B cell (primary cell): ENCODE data around the gene LYRM2. TPM values are rescaled to one million over a fixed set of nuclear protein-coding genes. Genes with fewer than 3 reads are reported as not detected.

Experiments used
- ATAC-seq: fragments of 200-7000 bp; cut with Tn5 transposase; one replicate; pipeline ENCODE4 v1.10.0; 2021; ENCODE audit warnings: low read depth, mild to moderate bottlenecking, moderate number of reproducible peaks, moderate library complexity
- CTCF ChIA-PET: fragments of 350-600 bp; sonication (Branson Sonifier 250); formaldehyde crosslinking; loops from one replicate; lab custom pipeline; 2021; ENCODE audit warnings: antibody characterized with exemption, inconsistent platforms; lab: Charles Lee
- POLR2A ChIA-PET: fragments of 350-600 bp; sonication (Branson Sonifier 250); formaldehyde crosslinking; loops from one replicate; lab custom pipeline; 2021; ENCODE audit warnings: antibody characterized with exemption; lab: Charles Lee
- DNase-seq: peaks from one replicate; pipeline ENCODE4 v3.0.0; 2013
- H2AFZ ChIP-seq: 2 replicates; pipeline ENCODE4 v1.6.1; 2012; ENCODE audit warnings: mild to moderate bottlenecking, low read depth, low read length; ENCODE audit not compliant: insufficient read depth, poor library complexity, severe bottlenecking
- H3K27ac ChIP-seq, 2 donors: 1 replicate in 1 of 2; 2 replicates in 1 of 2; pipeline ENCODE4 v1.5.1; 2012 to 2013; ENCODE audit warnings: low read length in 2 of 2, mild to moderate bottlenecking in 2 of 2, moderate library complexity in 1 of 2
- H3K27me3 ChIP-seq, 4 experiments: fragments of 200-600 bp in 1 of 4; sonication (generic) in 1 of 4; replicated peaks in 1 of 4; 1 replicate in 2 of 4; 2 replicates in 2 of 4; pipeline versions ENCODE4 v1.6.1 to v1.7.0; 2013 to 2016; ENCODE audit warnings: low read length in 3 of 4, mild to moderate bottlenecking in 2 of 4, mixed read lengths in 1 of 4, moderate library complexity in 1 of 4; ENCODE audit not compliant: insufficient read depth in 4 of 4, control insufficient read depth in 3 of 4; ENCODE audit errors: control extremely low read depth in 1 of 4
- H3K36me3 ChIP-seq, 2 experiments: replicated peaks in 1 of 2; 1 replicate in 1 of 2; 2 replicates in 1 of 2; pipeline versions ENCODE4 v1.6.1 to v1.7.1; 2013; ENCODE audit warnings: low read length in 1 of 2; ENCODE audit not compliant: insufficient read depth in 2 of 2, control insufficient read depth in 1 of 2; ENCODE audit errors: control extremely low read depth in 1 of 2, extremely low read depth in 1 of 2
- H3K4me1 ChIP-seq, 2 donors: fragments of 200-600 bp in 1 of 2; sonication (generic) in 1 of 2; 1 replicate in 1 of 2; 2 replicates in 1 of 2; pipeline versions ENCODE4 v1.5.1 to v1.6.1; 2013 to 2017; ENCODE audit warnings: low read length in 2 of 2; ENCODE audit not compliant: control insufficient read depth in 2 of 2, insufficient read depth in 2 of 2
- H3K4me2 ChIP-seq: replicated peaks from 2 replicates; pipeline ENCODE3; 2012; ENCODE audit warnings: mild to moderate bottlenecking, low read depth, low read length; ENCODE audit not compliant: poor library complexity, severe bottlenecking
- H3K4me3 ChIP-seq, 5 experiments: fragments of 200-600 bp in 1 of 5; sonication (generic) in 1 of 5; 1 replicate in 3 of 5; 2 replicates in 2 of 5; pipeline versions ENCODE4 v1.5.1 to v1.7.0; 2011 to 2016; ENCODE audit warnings: low read length in 4 of 5, mild to moderate bottlenecking in 4 of 5, low read depth in 2 of 5, control low read depth in 1 of 5, moderate library complexity in 1 of 5; ENCODE audit not compliant: insufficient read depth in 1 of 5; ENCODE audit errors: control extremely low read depth in 1 of 5, extremely low read depth in 1 of 5
- H3K79me2 ChIP-seq: fragments of 200-600 bp; sonication (generic); one replicate; pipeline ENCODE4 v1.6.0; 2016; ENCODE audit warnings: low read length; ENCODE audit not compliant: control insufficient read depth, insufficient read depth
- H3K9ac ChIP-seq: fragments of 200-600 bp; sonication (generic); 2 replicates; pipeline ENCODE4 v1.6.1; 2017; ENCODE audit warnings: mild to moderate bottlenecking, low read length, moderate library complexity
- H3K9me3 ChIP-seq, 3 donors: one replicate each; pipeline versions ENCODE4 v1.6.1 to v1.7.1; 2013; ENCODE audit warnings: low read length in 2 of 3; ENCODE audit not compliant: control insufficient read depth in 2 of 3, insufficient read depth in 1 of 3; ENCODE audit errors: control extremely low read depth in 1 of 3
- H4K20me1 ChIP-seq: 2 replicates; pipeline ENCODE4 v1.6.0; 2012; ENCODE audit warnings: mild to moderate bottlenecking, low read length; ENCODE audit not compliant: insufficient read depth, control insufficient read depth, poor library complexity, severe bottlenecking
- H3K27ac Mint-ChIP-seq: one replicate; pipeline ENCODE4 v1.8.0; 2021; ENCODE audit warnings: mixed read lengths
- H3K27me3 Mint-ChIP-seq: one replicate; pipeline ENCODE4 v1.8.0; 2021; ENCODE audit warnings: mixed read lengths
- H3K4me1 Mint-ChIP-seq: one replicate; pipeline ENCODE4 v1.8.0; 2021; ENCODE audit warnings: mixed read lengths
- H3K4me3 Mint-ChIP-seq: one replicate; pipeline ENCODE4 v1.8.0; 2021; ENCODE audit warnings: mixed read lengths
- H3K9me3 Mint-ChIP-seq: one replicate; pipeline ENCODE4 v1.8.0; 2022; ENCODE audit warnings: mixed read lengths; ENCODE audit not compliant: insufficient read depth
- CTCF ChIP-seq: fragments of 200-600 bp; IDR thresholded peaks from one replicate; pipeline ENCODE4 v1.8.0; 2022; ENCODE audit warnings: antibody characterized with exemption, mild to moderate bottlenecking
- EZH2 ChIP-seq: IDR thresholded peaks from 2 replicates; pipeline ENCODE4 v1.6.1; 2012; ENCODE audit warnings: borderline replicate concordance, low read depth, mild to moderate bottlenecking, moderate library complexity, low read length; ENCODE audit not compliant: insufficient read depth, poor library complexity, severe bottlenecking
- WGBS: methylation state at CpG from one replicate; pipeline ENCODE4 v1.1.5; 2013; ENCODE audit warnings: missing lambda C conversion rate; ENCODE audit not compliant: insufficient coverage; 5-methylcytosine and 5-hydroxymethylcytosine counted together
- intact Hi-C: fragments of 100-400 bp; cut with micrococcal nuclease; formaldehyde crosslinking; loops from one replicate; pipeline ENCODE4 v1.10.0; 2022
- polyA plus RNA-seq: library from polyadenylated mRNA; depleted of rRNA; stranded (reverse); fragments of >200 nt; gene quantifications from 2 replicates; pipeline ENCODE4 v1.2.3, GENCODE V29; 2012
- total RNA-seq, 2 donors: library from RNA; stranded (reverse); fragments of 120-200 nt in 1 of 2; gene quantifications; 1 replicate in 1 of 2; 2 replicates in 1 of 2; pipeline versions ENCODE4 v1.2.3 to v1.2.4, GENCODE V29; 2013 to 2022

The LYRM2 gene
- total and polyA plus RNA-seq, 2 donors (not counting 1 experiment from before 2014, with no cell fraction given): 17.6 to 33.7 TPM

GRCh38 chr6:89655122-89655521 lies 16.6 kb upstream of the LYRM2 start:
- Histone ChIP-seq H3K9ac (no peak overlapping the region), H3K27me3 (no peaks in the 10 kb centered on the region), H2AFZ (no peak overlapping the region), H3K9me3 (no peaks in the 10 kb centered on the region), H3K79me2 (no peaks in the 10 kb centered on the region), H3K27ac (no peak overlapping the region), H3K4me3 (no peak overlapping the region), H3K4me2 (no peak overlapping the region), H3K36me3 (peaks cover 10 to 61% of the 10 kb centered on the region in 2 experiments), H4K20me1 (no peaks in the 10 kb centered on the region), H3K4me1 (no peaks in the 10 kb centered on the region)
- no peaks in the 10 kb centered on the region for H3K4me1 Mint-ChIP-seq
- TF ChIP-seq EZH2: no peak
- no peak for TF ChIP-seq CTCF
- H3K27ac Mint-ChIP-seq: no peak overlapping the region
- no peaks in the 10 kb centered on the region for H3K9me3 Mint-ChIP-seq
- ChIA-PET POLR2A (no interaction called here), CTCF (interaction anchor here (0.7 kb wide), 1 partner anchor 631 kb away, joined by 3 read pairs; no protein-coding TSS in a partner anchor)
- H3K27me3 Mint-ChIP-seq: no peaks in the 10 kb centered on the region
- intact Hi-C loops: no loop called here
- no peak for DNase-seq
- WGBS: no CpG with 5 or more reads among the region's 2 CpGs
- ATAC-seq: no peak
- H3K4me3 Mint-ChIP-seq: no peak overlapping the region

- H3K79me2 ChIP-seq: no peaks in the 10 kb centered on the region
- CTCF ChIA-PET: no interaction called here
- no peak overlapping the region for H3K27ac ChIP-seq
- no peaks in the 10 kb centered on the region for H3K9me3 Mint-ChIP-seq
- H3K9ac ChIP-seq: no peak overlapping the region
- TF ChIP-seq CTCF (no peak), EZH2 (no peak)
- no peaks in the 10 kb centered on the region for H3K27me3 Mint-ChIP-seq
- H3K4me2 ChIP-seq: no peak overlapping the region
- intact Hi-C loops: no loop called here
- DNase-seq (no peak), ATAC-seq (no peak)
- no peaks in the 10 kb centered on the region for H3K27me3 ChIP-seq
- WGBS: 100% methylated on average over 8 of the region's 8 CpGs
- no peak overlapping the region for H3K4me3 Mint-ChIP-seq
- H3K4me3 ChIP-seq: no peak overlapping the region
- H3K9me3 ChIP-seq: no peaks in the 10 kb centered on the region
- H3K4me1 ChIP-seq: no peaks in the 10 kb centered on the region
- peaks cover 12 to 58% of the 10 kb centered on the region in 2 experiments for H3K36me3 ChIP-seq
- no peak overlapping the region for H3K27ac Mint-ChIP-seq
- H3K4me1 Mint-ChIP-seq: no peaks in the 10 kb centered on the region
- POLR2A ChIA-PET: no interaction called here
- H4K20me1 ChIP-seq: no peaks in the 10 kb centered on the region
- no peak overlapping the region for H2AFZ ChIP-seq
Observed at GRCh38 chr6:89650579-89650978, 12.0 kb upstream of the LYRM2 start.
